GM13977 (cell line): ENCODE measurements around the gene TUBGCP6.

Experiments used
- DNase-seq: peaks from one replicate; pipeline ENCODE4 v3.0.0; 2012; ENCODE audit warnings: low spot score
- CTCF ChIP-seq: IDR thresholded peaks from 2 replicates; pipeline ENCODE4 v1.5.1; 2012; ENCODE audit warnings: mild to moderate bottlenecking, control low read depth; ENCODE audit not compliant: insufficient read depth; ENCODE audit errors: extremely low read depth, missing control alignments
- in situ Hi-C: fragments of 300-500 bp; cut with MboI; formaldehyde crosslinking; loops from one replicate; pipeline ENCODE4 v1.12.0; 2022; ENCODE audit warnings: low sequenced_read_pairs, low pct_unique_long_range_greater_than_20kb, mixed read lengths, inconsistent platforms; ENCODE audit not compliant: unreplicated experiment

Gene TUBGCP6

GRCh38 chr22:50289151-50289941 is 44.5 kb upstream of the TUBGCP6 start:
- DNase-seq, result no peak
- TF ChIP-seq CTCF, result no peak
- in situ Hi-C loops, result no loop called here

- DNase-seq, result no peak
- in situ Hi-C loops, result no loop called here
- no peak for TF ChIP-seq CTCF
These were observed 42.9 kb upstream of the TUBGCP6 start for GRCh38 chr22:50287731-50288130.

GRCh38 chr22:50286701-50287318 is 42.0 kb upstream of the TUBGCP6 start:
- no peak for TF ChIP-seq CTCF

GRCh38 chr22:50286275-50286674 is 41.5 kb upstream of the TUBGCP6 start:
- DNase-seq, result no peak
- no peak for TF ChIP-seq CTCF
- in situ Hi-C loops, result no loop called here

More at GRCh38 chr22:50286701-50287318, 42.0 kb upstream of the TUBGCP6 start:
- in situ Hi-C loops, result no loop called here
- no peak for DNase-seq

- in situ Hi-C loops, result no loop called here
- TF ChIP-seq CTCF, result no peak
These were observed 40.9 kb upstream of the TUBGCP6 start for GRCh38 chr22:50285568-50286229.

GRCh38 chr22:50284479-50284878 is 39.7 kb upstream of the TUBGCP6 start:
- in situ Hi-C loops, result no loop called here
- TF ChIP-seq CTCF, result no peak
- DNase-seq, result no peak

More at GRCh38 chr22:50285568-50286229, 40.9 kb upstream of the TUBGCP6 start:
- DNase-seq, result no peak
